ENCODE results near the gene COL23A1.
A peak's percentile ranks its signal among the peaks of the same experiment; 100 is the strongest.

COL23A1 gene

DNA sequence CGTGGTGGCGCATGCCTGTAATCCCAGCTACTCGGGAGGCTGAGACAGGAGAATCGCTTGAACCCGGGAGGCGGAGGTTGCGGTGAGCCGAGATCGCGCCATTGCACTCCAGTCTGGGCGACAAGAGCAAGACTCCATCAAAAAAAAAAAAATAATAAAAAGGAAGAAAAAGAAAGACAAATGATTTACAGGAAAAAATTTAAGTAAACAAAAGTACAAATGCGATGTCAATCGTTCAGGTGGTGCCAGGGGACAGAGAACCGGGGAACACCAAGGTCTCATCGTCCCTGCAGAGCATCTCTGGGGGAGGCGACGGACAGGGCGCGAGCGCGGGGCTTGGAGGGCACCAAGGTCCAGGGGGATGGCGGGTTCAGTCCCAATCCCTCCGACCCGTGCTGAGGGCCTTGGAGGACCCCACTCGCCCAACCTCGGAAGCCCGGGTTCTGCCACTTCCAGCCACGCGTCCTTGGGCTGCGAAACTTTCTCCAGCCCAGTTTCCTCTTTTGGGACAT lies 386.5 kb downstream of the COL23A1 start (continued):
- TF ChIP-seq, protein P1, sequence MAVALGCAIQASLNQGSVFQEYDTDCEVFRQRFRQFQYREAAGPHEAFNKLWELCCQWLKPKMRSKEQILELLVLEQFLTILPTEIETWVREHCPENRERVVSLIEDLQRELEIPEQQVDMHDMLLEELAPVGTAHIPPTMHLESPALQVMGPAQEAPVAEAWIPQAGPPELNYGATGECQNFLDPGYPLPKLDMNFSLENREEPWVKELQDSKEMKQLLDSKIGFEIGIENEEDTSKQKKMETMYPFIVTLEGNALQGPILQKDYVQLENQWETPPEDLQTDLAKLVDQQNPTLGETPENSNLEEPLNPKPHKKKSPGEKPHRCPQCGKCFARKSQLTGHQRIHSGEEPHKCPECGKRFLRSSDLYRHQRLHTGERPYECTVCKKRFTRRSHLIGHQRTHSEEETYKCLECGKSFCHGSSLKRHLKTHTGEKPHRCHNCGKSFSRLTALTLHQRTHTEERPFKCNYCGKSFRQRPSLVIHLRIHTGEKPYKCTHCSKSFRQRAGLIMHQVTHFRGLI (tag by site-specific recombination; IDR thresholded peaks at IDR 0.05): 0 out of 2 replicates have a peak, but pooled peaks have one; percentile 45
- TF ChIP-seq HOXD13 (CRISPR knock-in tag; IDR thresholded peaks at IDR 0.05; ENCODE audit: borderline replicate concordance): no peak
- TF ChIP-seq ZNF157 (tag by site-specific recombination; IDR thresholded peaks at IDR 0.05): no peak
- TF ChIP-seq YY1 (tag by site-specific recombination; IDR thresholded peaks at IDR 0.05): no peak
- TF ChIP-seq, protein P2, sequence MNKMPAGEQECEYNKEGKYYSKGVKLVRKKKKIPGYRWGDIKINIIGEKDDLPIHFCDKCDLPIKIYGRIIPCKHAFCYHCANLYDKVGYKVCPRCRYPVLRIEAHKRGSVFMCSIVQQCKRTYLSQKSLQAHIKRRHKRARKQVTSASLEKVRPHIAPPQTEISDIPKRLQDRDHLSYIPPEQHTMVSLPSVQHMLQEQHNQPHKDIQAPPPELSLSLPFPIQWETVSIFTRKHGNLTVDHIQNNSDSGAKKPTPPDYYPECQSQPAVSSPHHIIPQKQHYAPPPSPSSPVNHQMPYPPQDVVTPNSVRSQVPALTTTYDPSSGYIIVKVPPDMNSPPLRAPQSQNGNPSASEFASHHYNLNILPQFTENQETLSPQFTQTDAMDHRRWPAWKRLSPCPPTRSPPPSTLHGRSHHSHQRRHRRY (tag by site-specific recombination; IDR thresholded peaks at IDR 0.05): no peak
- TF ChIP-seq BCL11B (tag by site-specific recombination; IDR thresholded peaks at IDR 0.05; ENCODE audit: low read depth): peak; percentile 34; the same call in 1 of the 2 replicates
- TF ChIP-seq, protein P3, sequence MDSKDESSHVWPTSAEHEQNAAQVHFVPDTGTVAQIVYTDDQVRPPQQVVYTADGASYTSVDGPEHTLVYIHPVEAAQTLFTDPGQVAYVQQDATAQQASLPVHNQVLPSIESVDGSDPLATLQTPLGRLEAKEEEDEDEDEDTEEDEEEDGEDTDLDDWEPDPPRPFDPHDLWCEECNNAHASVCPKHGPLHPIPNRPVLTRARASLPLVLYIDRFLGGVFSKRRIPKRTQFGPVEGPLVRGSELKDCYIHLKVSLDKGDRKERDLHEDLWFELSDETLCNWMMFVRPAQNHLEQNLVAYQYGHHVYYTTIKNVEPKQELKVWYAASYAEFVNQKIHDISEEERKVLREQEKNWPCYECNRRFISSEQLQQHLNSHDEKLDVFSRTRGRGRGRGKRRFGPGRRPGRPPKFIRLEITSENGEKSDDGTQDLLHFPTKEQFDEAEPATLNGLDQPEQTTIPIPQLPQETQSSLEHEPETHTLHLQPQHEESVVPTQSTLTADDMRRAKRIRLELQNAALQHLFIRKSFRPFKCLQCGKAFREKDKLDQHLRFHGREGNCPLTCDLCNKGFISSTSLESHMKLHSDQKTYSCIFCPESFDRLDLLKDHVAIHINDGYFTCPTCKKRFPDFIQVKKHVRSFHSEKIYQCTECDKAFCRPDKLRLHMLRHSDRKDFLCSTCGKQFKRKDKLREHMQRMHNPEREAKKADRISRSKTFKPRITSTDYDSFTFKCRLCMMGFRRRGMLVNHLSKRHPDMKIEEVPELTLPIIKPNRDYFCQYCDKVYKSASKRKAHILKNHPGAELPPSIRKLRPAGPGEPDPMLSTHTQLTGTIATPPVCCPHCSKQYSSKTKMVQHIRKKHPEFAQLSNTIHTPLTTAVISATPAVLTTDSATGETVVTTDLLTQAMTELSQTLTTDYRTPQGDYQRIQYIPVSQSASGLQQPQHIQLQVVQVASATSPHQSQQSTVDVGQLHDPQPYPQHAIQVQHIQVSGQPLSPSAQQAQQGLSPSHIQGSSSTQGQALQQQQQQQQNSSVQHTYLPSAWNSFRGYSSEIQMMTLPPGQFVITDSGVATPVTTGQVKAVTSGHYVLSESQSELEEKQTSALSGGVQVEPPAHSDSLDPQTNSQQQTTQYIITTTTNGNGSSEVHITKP (tag by site-specific recombination; IDR thresholded peaks at IDR 0.05): peak; percentile 85
- TF ChIP-seq, protein P4, sequence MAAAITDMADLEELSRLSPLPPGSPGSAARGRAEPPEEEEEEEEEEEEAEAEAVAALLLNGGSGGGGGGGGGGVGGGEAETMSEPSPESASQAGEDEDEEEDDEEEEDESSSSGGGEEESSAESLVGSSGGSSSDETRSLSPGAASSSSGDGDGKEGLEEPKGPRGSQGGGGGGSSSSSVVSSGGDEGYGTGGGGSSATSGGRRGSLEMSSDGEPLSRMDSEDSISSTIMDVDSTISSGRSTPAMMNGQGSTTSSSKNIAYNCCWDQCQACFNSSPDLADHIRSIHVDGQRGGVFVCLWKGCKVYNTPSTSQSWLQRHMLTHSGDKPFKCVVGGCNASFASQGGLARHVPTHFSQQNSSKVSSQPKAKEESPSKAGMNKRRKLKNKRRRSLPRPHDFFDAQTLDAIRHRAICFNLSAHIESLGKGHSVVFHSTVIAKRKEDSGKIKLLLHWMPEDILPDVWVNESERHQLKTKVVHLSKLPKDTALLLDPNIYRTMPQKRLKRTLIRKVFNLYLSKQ (tag by site-specific recombination; IDR thresholded peaks at IDR 0.05; ENCODE audit: borderline replicate concordance): no peak

DNA sequence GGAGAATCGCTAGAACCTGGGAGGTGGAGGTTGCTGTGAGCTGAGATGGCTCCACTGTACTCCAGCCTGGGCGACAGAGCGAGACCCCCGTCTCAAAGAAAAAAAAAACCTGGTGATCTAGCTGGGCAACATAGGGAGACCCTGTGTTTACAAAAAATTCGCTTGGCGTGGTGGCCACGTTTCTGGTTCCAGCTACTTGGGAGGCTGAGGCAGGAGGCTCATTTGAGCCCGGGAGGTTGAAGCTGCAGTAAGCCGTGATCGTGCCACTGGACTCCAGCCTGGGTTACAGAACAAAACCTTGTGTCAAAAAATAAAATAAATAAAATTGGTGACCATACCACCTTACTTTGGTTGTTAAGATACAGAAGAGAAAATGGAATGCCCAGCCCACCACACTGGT lies 387.7 kb downstream of the COL23A1 start:
- peaks cover 2% of the 10 kb centered on the region; the same call in 1 of the 2 replicates for H3K4me1 ChIP-seq (ENCODE audit: control insufficient read depth, insufficient read depth, low read length)
- CTCF ChIA-PET: no interaction called here
- H3K4me3 ChIP-seq (ENCODE audit: low read depth, low read length): no peak overlapping the region
- peaks cover 9 to 23% of the 10 kb centered on the region in 2 experiments; a peak in 2 of 3 replicates for H3K36me3 ChIP-seq (ENCODE audit: control insufficient read depth in 2 of 2, insufficient read depth in 1 of 2, low read length in 2 of 2)
- H3K27ac ChIP-seq (ENCODE audit: extremely low read depth, low read depth, low read length): no peak overlapping the region
- POLR2A ChIA-PET: interaction anchor here (0.6 kb wide), 1 partner anchor 1200 kb away, joined by 3 read pairs; no protein-coding TSS in a partner anchor
- H3K9me3 ChIP-seq (ENCODE audit: control insufficient read depth, insufficient read depth, low read depth, low read length): no peaks in the 10 kb centered on the region
- TF ChIP-seq GLIS2 (tag by site-specific recombination; IDR thresholded peaks at IDR 0.05): no peak
- TF ChIP-seq, protein P5, sequence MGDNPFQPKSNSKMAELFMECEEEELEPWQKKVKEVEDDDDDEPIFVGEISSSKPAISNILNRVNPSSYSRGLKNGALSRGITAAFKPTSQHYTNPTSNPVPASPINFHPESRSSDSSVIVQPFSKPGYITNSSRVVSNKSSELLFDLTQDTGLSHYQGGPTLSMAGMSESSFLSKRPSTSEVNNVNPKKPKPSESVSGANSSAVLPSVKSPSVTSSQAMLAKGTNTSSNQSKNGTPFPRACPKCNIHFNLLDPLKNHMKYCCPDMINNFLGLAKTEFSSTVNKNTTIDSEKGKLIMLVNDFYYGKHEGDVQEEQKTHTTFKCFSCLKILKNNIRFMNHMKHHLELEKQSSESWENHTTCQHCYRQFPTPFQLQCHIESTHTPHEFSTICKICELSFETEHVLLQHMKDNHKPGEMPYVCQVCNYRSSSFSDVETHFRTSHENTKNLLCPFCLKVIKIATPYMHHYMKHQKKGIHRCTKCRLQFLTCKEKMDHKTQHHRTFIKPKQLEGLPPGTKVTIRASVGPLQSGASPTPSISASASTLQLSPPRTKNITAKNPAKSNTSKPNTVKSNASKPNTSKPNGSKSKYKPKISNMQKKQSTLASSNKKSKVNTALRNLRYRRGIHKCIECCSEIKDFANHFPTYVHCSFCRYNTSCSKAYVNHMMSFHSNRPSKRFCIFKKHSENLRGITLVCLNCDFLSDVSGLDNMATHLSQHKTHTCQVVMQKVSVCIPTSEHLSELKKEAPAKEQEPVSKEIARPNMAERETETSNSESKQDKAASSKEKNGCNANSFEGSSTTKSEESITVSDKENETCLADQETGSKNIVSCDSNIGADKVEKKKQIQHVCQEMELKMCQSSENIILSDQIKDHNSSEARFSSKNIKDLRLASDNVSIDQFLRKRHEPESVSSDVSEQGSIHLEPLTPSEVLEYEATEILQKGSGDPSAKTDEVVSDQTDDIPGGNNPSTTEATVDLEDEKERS (tag by site-specific recombination; IDR thresholded peaks at IDR 0.05): no peak
- no peak for TF ChIP-seq ZNF24 (tag by site-specific recombination; IDR thresholded peaks at IDR 0.05)
- no peak for TF ChIP-seq ZSCAN30 (tag by site-specific recombination; IDR thresholded peaks at IDR 0.05)
- TF ChIP-seq, protein P6, sequence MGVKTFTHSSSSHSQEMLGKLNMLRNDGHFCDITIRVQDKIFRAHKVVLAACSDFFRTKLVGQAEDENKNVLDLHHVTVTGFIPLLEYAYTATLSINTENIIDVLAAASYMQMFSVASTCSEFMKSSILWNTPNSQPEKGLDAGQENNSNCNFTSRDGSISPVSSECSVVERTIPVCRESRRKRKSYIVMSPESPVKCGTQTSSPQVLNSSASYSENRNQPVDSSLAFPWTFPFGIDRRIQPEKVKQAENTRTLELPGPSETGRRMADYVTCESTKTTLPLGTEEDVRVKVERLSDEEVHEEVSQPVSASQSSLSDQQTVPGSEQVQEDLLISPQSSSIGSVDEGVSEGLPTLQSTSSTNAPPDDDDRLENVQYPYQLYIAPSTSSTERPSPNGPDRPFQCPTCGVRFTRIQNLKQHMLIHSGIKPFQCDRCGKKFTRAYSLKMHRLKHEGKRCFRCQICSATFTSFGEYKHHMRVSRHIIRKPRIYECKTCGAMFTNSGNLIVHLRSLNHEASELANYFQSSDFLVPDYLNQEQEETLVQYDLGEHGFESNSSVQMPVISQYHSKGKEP (tag by site-specific recombination; IDR thresholded peaks at IDR 0.05): no peak
- TF ChIP-seq ZNF133 (tag by site-specific recombination; IDR thresholded peaks at IDR 0.05): no peak
- TF ChIP-seq ZNF707 (tag by site-specific recombination; IDR thresholded peaks at IDR 0.05): no peak
- TF ChIP-seq EGR2 (tag by site-specific recombination; IDR thresholded peaks at IDR 0.05; ENCODE audit: low read depth): no peak
- no peak for TF ChIP-seq ZNF350 (tag by site-specific recombination; IDR thresholded peaks at IDR 0.05)
- TF ChIP-seq, protein P7, sequence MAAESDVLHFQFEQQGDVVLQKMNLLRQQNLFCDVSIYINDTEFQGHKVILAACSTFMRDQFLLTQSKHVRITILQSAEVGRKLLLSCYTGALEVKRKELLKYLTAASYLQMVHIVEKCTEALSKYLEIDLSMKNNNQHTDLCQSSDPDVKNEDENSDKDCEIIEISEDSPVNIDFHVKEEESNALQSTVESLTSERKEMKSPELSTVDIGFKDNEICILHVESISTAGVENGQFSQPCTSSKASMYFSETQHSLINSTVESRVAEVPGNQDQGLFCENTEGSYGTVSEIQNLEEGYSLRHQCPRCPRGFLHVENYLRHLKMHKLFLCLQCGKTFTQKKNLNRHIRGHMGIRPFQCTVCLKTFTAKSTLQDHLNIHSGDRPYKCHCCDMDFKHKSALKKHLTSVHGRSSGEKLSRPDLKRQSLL (tag by site-specific recombination; IDR thresholded peaks at IDR 0.05): no peak
- TF ChIP-seq, protein P8, sequence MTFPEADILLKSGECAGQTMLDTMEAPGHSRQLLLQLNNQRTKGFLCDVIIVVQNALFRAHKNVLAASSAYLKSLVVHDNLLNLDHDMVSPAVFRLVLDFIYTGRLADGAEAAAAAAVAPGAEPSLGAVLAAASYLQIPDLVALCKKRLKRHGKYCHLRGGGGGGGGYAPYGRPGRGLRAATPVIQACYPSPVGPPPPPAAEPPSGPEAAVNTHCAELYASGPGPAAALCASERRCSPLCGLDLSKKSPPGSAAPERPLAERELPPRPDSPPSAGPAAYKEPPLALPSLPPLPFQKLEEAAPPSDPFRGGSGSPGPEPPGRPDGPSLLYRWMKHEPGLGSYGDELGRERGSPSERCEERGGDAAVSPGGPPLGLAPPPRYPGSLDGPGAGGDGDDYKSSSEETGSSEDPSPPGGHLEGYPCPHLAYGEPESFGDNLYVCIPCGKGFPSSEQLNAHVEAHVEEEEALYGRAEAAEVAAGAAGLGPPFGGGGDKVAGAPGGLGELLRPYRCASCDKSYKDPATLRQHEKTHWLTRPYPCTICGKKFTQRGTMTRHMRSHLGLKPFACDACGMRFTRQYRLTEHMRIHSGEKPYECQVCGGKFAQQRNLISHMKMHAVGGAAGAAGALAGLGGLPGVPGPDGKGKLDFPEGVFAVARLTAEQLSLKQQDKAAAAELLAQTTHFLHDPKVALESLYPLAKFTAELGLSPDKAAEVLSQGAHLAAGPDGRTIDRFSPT (tag by site-specific recombination; IDR thresholded peaks at IDR 0.05): no peak

All from HEK293 (cell line).